BLaER1 treated with 17β-estradiol and CSF1 and Interleukin-3, amounts not matched to agents 10 nM and 100 nM (cell line): Measurements from ENCODE around the gene HOXA2.

ENCODE experiments used
- H3K27ac ChIP-seq, 11 experiments: shearing (Covaris generic); formaldehyde crosslinking; 2 replicates each; pipeline ENCODE4 v1.8.1; 2022
- H3K27me3 ChIP-seq, 11 experiments: shearing (Covaris generic); formaldehyde crosslinking; 2 replicates each; pipeline ENCODE4 v1.8.1; 2022
- H3K36me3 ChIP-seq, 11 experiments: shearing (Covaris generic); formaldehyde crosslinking; 2 replicates each; pipeline ENCODE4 v1.8.1; 2022
- H3K4me1 ChIP-seq, 10 experiments: shearing (Covaris generic); formaldehyde crosslinking; 2 replicates each; pipeline ENCODE4 v1.8.1; 2022
- H3K4me2 ChIP-seq, 11 experiments: shearing (Covaris generic); formaldehyde crosslinking; 2 replicates each; pipeline ENCODE4 v1.8.1; 2022
- H3K4me3 ChIP-seq, 10 experiments: shearing (Covaris generic); formaldehyde crosslinking; 2 replicates each; pipeline ENCODE4 v1.8.1; 2022
- H3K9ac ChIP-seq, 11 experiments: shearing (Covaris generic); formaldehyde crosslinking; 2 replicates each; pipeline ENCODE4 v1.8.1; 2022
- H3K9me3 ChIP-seq, 11 experiments: shearing (Covaris generic); formaldehyde crosslinking; replicated peaks in 1 of 11; 2 replicates each; pipeline ENCODE4 v1.8.1; 2022
- H4K20me1 ChIP-seq, 11 experiments: shearing (Covaris generic); formaldehyde crosslinking; 2 replicates each; pipeline ENCODE4 v1.8.1; 2022
- Cebpa-rat ChIP-seq, 11 experiments: shearing (Covaris generic); IDR thresholded peaks; 2 replicates each; pipeline ENCODE4 v1.8.1; 2022

Gene HOXA2

GRCh38 chr7:27098578-27099451 is 3.7 kb downstream of the HOXA2 start:
- Histone ChIP-seq H3K4me1 (no peaks in the 10 kb centered on the region; a peak in 1 of 20 replicates), H3K9ac (no peak overlapping the region), H3K9me3 (peaks cover 40 to 78% (median 63%) of the 10 kb centered on the region in 11 experiments), H3K4me2 (no peak overlapping the region), H3K27ac (no peak overlapping the region), H3K36me3 (no peaks in the 10 kb centered on the region), H3K27me3 (peaks cover 0 to 14% (median 0%) of the 10 kb centered on the region in 11 experiments; a peak in 6 of 22 replicates), H4K20me1 (no peaks in the 10 kb centered on the region), H3K4me3 (no peak overlapping the region)
- no peak for TF ChIP-seq Cebpa-rat (IDR thresholded peaks at IDR 0.05)

GRCh38 chr7:27097686-27098577 is 4.6 kb downstream of the HOXA2 start:
- TF ChIP-seq Cebpa-rat (IDR thresholded peaks at IDR 0.05) = no peak
- Histone ChIP-seq H3K4me1 (peaks cover 0 to under 1% (median 0%) of the 10 kb centered on the region in 10 experiments; a peak in 1 of 20 replicates), H3K4me2 (no peak overlapping the region), H3K9me3 (peaks cover 39 to 69% (median 60%) of the 10 kb centered on the region in 11 experiments), H3K4me3 (no peak overlapping the region), H4K20me1 (no peaks in the 10 kb centered on the region), H3K27me3 (peaks cover 0 to 14% (median 0%) of the 10 kb centered on the region in 11 experiments; a peak in 6 of 22 replicates), H3K9ac (no peak overlapping the region), H3K27ac (no peak overlapping the region), H3K36me3 (no peaks in the 10 kb centered on the region)

GRCh38 chr7:27096768-27097514 is 5.5 kb downstream of the HOXA2 start:
- H3K4me1 ChIP-seq = peaks cover 0 to 10% (median 3%) of the 10 kb centered on the region in 10 experiments; a peak in 6 of 20 replicates
- no peak overlapping the region for H3K9ac ChIP-seq
- H3K27ac ChIP-seq = no peak overlapping the region
- no peak overlapping the region for H3K4me2 ChIP-seq
- peaks cover 29 to 59% (median 53%) of the 10 kb centered on the region in 11 experiments for H3K9me3 ChIP-seq
- no peak overlapping the region for H3K4me3 ChIP-seq
- no peaks in the 10 kb centered on the region for H4K20me1 ChIP-seq
- no peak for TF ChIP-seq Cebpa-rat (IDR thresholded peaks at IDR 0.05)
- no peaks in the 10 kb centered on the region for H3K36me3 ChIP-seq
- peaks cover 0 to 14% (median 0%) of the 10 kb centered on the region in 11 experiments; a peak in 6 of 22 replicates for H3K27me3 ChIP-seq

GRCh38 chr7:27095897-27096767 is 6.4 kb downstream of the HOXA2 start, which contains the start of gene HOXA1:
TSS of gene HOXA1 (minus strand) at chr7:27096000. CDS start at chr7:27095912, 88 bp downstream.
- Histone ChIP-seq H3K4me2 (no peak within 1 kb of the TSS), H3K4me3 (no peak within 1 kb of the TSS), H3K9ac (no peak within 1 kb of the TSS), H3K4me1 (peaks cover 0 to 12% (median 4%) of the 10 kb centered on the region in 10 experiments; a peak in 6 of 20 replicates), H3K9me3 (peaks cover 26 to 51% (median 45%) of the 10 kb centered on the region in 11 experiments), H3K36me3 (no peaks in the 10 kb centered on the region), H3K27ac (no peak within 1 kb of the TSS), H3K27me3 (peaks cover 0 to 14% (median 0%) of the 10 kb centered on the region in 11 experiments; a peak in 6 of 22 replicates), H4K20me1 (no peaks in the 10 kb centered on the region)
- TF ChIP-seq Cebpa-rat (IDR thresholded peaks at IDR 0.05) = no peak

GRCh38 chr7:27095050-27095896 is 7.2 kb downstream of the HOXA2 start:
- H3K9ac ChIP-seq = no peak overlapping the region
- no peak for TF ChIP-seq Cebpa-rat (IDR thresholded peaks at IDR 0.05)
- no peaks in the 10 kb centered on the region for H3K36me3 ChIP-seq
- H3K4me2 ChIP-seq = no peak overlapping the region
- H4K20me1 ChIP-seq = no peaks in the 10 kb centered on the region
- H3K27ac ChIP-seq = no peak overlapping the region
- H3K9me3 ChIP-seq = peaks cover 26 to 50% (median 45%) of the 10 kb centered on the region in 11 experiments
- no peak overlapping the region for H3K4me3 ChIP-seq
- peaks cover 0 to 12% (median 4%) of the 10 kb centered on the region in 10 experiments; a peak in 6 of 20 replicates for H3K4me1 ChIP-seq
- H3K27me3 ChIP-seq = peaks cover 0 to 14% (median 0%) of the 10 kb centered on the region in 11 experiments; a peak in 6 of 22 replicates

GRCh38 chr7:27094304-27095049 is 8.0 kb downstream of the HOXA2 start:
- H3K4me2 ChIP-seq = no peak overlapping the region
- TF ChIP-seq Cebpa-rat (IDR thresholded peaks at IDR 0.05) = no peak
- H3K9ac ChIP-seq = no peak overlapping the region
- H3K36me3 ChIP-seq = no peaks in the 10 kb centered on the region
- H3K9me3 ChIP-seq = peaks cover 26 to 50% (median 45%) of the 10 kb centered on the region in 11 experiments
- no peaks in the 10 kb centered on the region for H4K20me1 ChIP-seq
- peaks cover 0 to 14% (median 0%) of the 10 kb centered on the region in 11 experiments; a peak in 6 of 22 replicates for H3K27me3 ChIP-seq
- peaks cover 0 to 12% (median 4%) of the 10 kb centered on the region in 10 experiments; a peak in 6 of 20 replicates for H3K4me1 ChIP-seq
- no peak overlapping the region for H3K4me3 ChIP-seq
- H3K27ac ChIP-seq = no peak overlapping the region
